AG09309 (cell line): ENCODE results near the gene PDLIM4.

Experiments used
- DNase-seq: peaks from one replicate; pipeline ENCODE4 v3.0.0-alpha.2; 2010; ENCODE audit warnings: low read depth
- H3K4me3 ChIP-seq: 2 replicates; pipeline ENCODE4 v1.5.1; 2011; ENCODE audit warnings: mild to moderate bottlenecking, low read depth, low read length, moderate library complexity; ENCODE audit not compliant: control insufficient read depth
- TF ChIP-seq, protein P1 (sequence below): IDR thresholded peaks from 2 replicates; pipeline ENCODE4 v1.5.1; 2011; ENCODE audit warnings: mild to moderate bottlenecking, low read depth, low read length, inconsistent platforms; ENCODE audit not compliant: insufficient read depth, control insufficient read depth; ENCODE audit errors: missing control alignments

The PDLIM4 gene

DNA sequence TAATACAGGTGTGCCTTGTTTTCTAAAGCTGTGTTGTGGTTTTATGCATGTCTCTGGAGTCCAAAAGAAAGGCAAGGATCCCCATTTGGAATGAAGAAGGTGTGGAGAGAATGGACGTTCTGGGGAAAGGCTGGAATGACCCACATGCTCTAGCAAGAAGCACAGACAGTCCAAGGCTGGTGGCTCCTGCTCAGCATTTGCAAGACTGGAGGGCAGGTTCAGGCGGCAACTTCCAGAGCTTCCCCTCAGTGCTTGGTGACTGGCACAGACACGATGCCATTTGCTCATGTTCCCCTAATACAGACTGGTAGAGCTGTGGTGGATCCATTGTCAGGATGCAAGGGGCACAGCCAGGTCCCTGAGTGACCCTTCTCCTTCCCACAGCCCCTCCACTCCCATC is 44.9 kb downstream of the PDLIM4 start:
- TF ChIP-seq, protein P1, sequence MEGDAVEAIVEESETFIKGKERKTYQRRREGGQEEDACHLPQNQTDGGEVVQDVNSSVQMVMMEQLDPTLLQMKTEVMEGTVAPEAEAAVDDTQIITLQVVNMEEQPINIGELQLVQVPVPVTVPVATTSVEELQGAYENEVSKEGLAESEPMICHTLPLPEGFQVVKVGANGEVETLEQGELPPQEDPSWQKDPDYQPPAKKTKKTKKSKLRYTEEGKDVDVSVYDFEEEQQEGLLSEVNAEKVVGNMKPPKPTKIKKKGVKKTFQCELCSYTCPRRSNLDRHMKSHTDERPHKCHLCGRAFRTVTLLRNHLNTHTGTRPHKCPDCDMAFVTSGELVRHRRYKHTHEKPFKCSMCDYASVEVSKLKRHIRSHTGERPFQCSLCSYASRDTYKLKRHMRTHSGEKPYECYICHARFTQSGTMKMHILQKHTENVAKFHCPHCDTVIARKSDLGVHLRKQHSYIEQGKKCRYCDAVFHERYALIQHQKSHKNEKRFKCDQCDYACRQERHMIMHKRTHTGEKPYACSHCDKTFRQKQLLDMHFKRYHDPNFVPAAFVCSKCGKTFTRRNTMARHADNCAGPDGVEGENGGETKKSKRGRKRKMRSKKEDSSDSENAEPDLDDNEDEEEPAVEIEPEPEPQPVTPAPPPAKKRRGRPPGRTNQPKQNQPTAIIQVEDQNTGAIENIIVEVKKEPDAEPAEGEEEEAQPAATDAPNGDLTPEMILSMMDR: no peak

DNA sequence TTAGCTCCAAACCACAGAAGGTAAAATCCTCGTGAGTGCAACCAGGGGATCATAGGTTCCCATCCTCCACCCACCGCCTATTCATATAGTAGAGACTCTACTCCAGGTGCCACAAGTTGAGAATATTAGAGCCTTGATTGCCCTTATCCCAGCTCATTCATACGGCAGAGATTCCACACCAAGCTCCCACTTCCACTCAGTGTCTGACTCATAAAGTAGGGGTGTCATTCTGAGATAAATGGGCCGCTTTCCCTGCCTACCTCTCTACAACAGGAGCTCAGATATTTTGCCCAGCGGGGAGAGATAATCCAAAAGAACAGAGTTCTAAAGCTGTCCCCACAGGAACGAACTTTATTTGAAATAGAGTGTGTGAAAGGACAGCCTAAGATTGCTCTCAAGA is 46.1 kb downstream of the PDLIM4 start:
- H3K4me3 ChIP-seq: no peak overlapping the region
- TF ChIP-seq, protein P1: no peak
- DNase-seq: no peak

More for the DNA sequence above, 44.9 kb downstream of the PDLIM4 start:
- no peak overlapping the region for H3K4me3 ChIP-seq
- DNase-seq: no peak

DNA sequence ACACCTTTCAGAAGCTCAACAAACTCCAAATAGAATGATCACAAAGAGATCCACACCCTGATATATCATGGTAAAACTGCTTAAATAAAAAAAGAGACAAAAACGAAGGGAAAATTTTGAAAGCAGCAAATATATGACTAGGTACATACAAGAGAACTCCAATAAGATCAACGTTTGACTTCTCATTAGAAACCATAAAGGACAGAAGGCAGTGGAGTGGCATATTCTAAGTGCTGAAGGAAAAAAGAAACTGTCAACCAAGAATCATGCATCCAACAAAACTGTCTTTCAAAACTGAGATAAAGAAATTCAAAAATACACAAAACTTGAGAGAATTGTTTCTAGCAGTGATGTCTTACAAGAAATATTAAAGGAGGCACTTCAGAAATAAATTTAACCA is 47.9 kb downstream of the PDLIM4 start:
- no peak for DNase-seq
- no peak overlapping the region for H3K4me3 ChIP-seq
- TF ChIP-seq, protein P1: no peak

DNA sequence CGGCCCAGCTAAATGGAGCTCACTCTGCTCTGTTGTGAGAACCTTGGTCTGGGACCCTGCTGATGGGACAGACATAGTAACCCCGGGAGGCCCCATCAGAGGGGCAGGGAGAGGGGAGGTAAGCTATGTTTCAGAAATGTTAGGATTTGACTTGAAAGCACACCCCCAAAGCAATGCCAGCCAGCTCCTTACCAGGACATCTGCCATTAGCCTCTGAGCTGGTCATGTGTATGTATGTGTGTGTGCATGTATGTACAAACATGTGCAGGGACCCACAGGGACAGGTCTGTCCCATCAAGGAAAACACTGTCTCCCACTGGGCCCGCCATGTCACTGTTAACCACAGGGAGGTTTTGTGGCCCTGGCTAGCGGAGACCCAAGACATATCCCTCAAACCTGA is 51.2 kb downstream of the PDLIM4 start:
- TF ChIP-seq, protein P1: no peak
- DNase-seq: no peak
- H3K4me3 ChIP-seq: no peak overlapping the region

DNA sequence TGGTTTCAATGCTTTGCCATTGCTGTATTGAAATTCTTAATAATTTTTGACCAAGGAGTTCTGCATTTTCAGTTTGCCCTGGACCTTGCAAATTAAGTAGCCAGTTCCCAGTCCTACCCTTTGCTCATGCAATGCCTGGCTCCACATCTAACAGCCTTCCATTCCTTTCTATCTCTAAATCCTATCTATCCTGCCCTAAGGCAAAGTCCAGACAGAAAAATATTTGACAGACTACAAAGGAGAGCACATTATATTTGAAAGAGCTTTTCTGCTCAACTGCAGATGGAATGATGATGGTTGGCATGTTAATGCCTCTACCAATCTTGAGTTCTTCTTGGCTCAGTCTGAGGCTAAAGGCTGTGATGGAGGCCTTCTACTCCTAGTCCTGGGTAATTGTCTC is 52.2 kb downstream of the PDLIM4 start:
- H3K4me3 ChIP-seq: no peak overlapping the region
- DNase-seq: no peak
- TF ChIP-seq, protein P1: no peak

DNA sequence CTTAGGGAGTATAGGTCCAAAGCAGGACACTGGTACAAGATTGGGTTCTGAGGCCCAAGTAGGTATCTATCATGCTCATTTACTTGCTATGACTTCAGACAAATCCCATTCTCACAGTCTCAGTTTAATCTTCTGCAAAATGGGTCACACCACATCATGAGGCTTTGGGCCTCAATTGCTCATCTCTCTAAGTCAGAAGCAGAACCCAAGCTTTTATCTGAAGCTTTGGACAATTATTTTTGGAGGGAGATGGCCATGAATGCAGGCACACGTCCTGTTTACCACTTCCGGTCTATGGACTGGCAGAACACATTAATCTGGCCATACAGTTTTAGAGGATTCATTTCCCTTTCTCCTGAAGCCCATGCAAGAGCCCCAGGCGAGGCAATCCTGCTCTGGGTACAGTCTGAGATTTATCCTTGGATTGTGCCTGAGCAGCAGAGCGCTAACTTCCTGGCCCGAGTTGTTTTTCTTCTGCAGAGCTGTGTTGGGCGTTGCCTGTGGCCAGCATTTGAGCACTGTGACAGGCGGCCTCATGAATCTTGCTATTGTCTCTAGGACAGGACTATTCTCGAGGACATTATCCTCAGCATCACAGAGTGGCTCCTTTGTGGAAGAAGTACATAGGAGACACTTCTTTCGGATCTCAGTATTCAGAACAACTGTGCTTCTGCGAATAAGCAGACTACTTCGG is 52.8 kb downstream of the PDLIM4 start:
- TF ChIP-seq, protein P1: no peak
- DNase-seq: no peak
- no peak overlapping the region for H3K4me3 ChIP-seq
